NT2/D1 (cell line): ENCODE results near the gene CLCNKB.

Experiments
- DNase-seq: peaks from one replicate; pipeline ENCODE4 v3.0.0-alpha.2; 2011; ENCODE audit warnings: low read depth, low spot score
- H3K27me3 ChIP-seq: 2 replicates; pipeline ENCODE4 v1.6.0; 2011; ENCODE audit warnings: mild to moderate bottlenecking; ENCODE audit not compliant: insufficient read length, insufficient read depth
- H3K36me3 ChIP-seq: 2 replicates; pipeline ENCODE4 v1.6.1; 2011; ENCODE audit warnings: mild to moderate bottlenecking, low read length, mixed read lengths; ENCODE audit not compliant: insufficient read depth, insufficient read length
- H3K4me1 ChIP-seq: 2 replicates; pipeline ENCODE4 v1.5.1; 2011; ENCODE audit not compliant: insufficient read depth, insufficient read length
- H3K4me3 ChIP-seq: 2 replicates; pipeline ENCODE4 v1.5.1; 2011; ENCODE audit warnings: low read depth; ENCODE audit not compliant: insufficient read length
- H3K9ac ChIP-seq: 2 replicates; pipeline ENCODE4 v1.6.0; 2011; ENCODE audit warnings: low read depth; ENCODE audit not compliant: insufficient read length
- H3K9me3 ChIP-seq: 2 replicates; pipeline ENCODE4 v1.5.1; 2011; ENCODE audit warnings: mild to moderate bottlenecking, low read length; ENCODE audit not compliant: insufficient read depth
- SUZ12 ChIP-seq: IDR thresholded peaks from 2 replicates; pipeline ENCODE4 v1.6.1; 2011; ENCODE audit not compliant: insufficient read length, insufficient read depth; ENCODE audit errors: extremely low read depth
- YY1 ChIP-seq: IDR thresholded peaks from 2 replicates; pipeline ENCODE4 v1.6.1; 2011; ENCODE audit not compliant: insufficient read length, insufficient read depth
- ZNF274 ChIP-seq: IDR thresholded peaks from 2 replicates; pipeline ENCODE4 v1.6.1; 2011; ENCODE audit warnings: mild to moderate bottlenecking, low read depth, low read length

Gene CLCNKB

DNA sequence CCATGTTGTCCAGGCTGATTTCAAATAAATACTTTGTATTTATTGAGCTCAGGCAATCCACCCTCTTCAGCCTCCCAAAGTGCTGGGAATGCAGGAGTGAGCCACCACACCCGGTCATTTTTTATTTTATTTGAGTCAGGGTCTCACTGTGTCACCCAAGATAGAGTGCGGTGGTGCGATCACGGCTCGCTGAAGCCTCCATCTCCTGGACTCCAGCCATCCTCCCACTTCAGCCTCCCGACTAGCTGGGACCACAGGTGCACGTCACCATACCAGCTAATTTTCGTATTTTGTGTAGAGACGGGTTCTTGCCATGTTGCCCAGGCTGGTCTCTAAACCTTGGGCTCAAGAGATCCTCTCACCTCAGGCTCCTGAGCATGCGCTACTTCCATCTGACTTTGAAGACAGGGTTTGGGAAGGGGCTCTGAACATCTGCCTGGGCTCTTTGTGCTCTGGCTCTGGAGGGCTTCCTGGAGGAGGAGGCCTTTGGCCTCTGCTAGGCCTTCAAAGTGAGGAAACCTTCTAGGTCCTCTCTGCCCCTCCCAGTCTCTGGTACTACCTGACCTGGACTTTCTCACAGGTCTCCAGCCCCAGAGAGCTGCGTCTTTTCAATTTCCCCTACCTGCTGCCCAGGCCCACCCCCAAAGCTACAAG, 31.5 kb upstream of the CLCNKB start:
- Histone ChIP-seq H3K9ac (peak overlapping the region; percentile 71), H3K4me1 (peaks cover 15% of the 10 kb centered on the region)
- DNase-seq: no peak

DNA sequence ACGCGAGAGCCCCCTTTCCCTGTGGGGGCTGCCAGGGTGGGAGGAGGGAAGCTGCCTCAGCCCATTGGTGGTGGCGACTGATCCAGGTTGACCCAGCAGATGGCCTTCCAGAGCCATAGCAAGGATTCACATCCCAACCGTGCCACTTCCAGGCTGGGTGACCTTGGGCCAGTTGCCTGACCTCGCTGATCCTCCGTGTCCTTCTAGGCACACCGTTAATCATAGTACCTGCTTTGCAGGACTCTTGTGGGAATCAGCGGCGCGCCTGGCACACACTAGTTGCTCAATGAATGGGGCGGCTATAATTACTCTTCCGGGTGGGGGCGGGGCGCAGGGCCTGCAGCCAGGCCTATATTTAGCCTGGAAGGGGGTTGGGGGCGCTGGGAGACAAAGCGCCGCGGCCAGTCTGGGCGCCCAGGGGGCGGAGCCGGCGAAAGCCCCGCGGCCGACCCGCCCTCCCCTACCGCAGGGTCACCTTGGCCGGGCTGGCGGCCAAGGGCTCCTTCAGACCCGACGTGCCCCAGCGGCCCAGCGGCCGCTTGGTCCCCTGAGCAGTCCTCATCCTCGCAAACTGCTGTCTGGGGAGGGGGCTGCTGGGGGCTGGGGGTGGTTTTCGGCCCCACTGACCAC, 30.9 kb upstream of the CLCNKB start:
- Histone ChIP-seq H3K27me3 (no peaks in the 10 kb centered on the region), H3K4me3 (peak overlapping the region; percentile 20), H3K36me3 (no peaks in the 10 kb centered on the region), H3K9ac (peak overlapping the region; percentile 71), H3K4me1 (peaks cover 19% of the 10 kb centered on the region), H3K9me3 (no peaks in the 10 kb centered on the region)
- peak; percentile 49 for DNase-seq
- TF ChIP-seq YY1 (no peak), ZNF274 (no peak), SUZ12 (no peak)

More for the DNA sequence above, 31.5 kb upstream of the CLCNKB start:
- H3K4me3 ChIP-seq: no peak overlapping the region
- H3K36me3 ChIP-seq: no peaks in the 10 kb centered on the region
- H3K9me3 ChIP-seq: no peaks in the 10 kb centered on the region
- H3K27me3 ChIP-seq: no peaks in the 10 kb centered on the region
- TF ChIP-seq ZNF274 (no peak), YY1 (no peak), SUZ12 (no peak)

DNA sequence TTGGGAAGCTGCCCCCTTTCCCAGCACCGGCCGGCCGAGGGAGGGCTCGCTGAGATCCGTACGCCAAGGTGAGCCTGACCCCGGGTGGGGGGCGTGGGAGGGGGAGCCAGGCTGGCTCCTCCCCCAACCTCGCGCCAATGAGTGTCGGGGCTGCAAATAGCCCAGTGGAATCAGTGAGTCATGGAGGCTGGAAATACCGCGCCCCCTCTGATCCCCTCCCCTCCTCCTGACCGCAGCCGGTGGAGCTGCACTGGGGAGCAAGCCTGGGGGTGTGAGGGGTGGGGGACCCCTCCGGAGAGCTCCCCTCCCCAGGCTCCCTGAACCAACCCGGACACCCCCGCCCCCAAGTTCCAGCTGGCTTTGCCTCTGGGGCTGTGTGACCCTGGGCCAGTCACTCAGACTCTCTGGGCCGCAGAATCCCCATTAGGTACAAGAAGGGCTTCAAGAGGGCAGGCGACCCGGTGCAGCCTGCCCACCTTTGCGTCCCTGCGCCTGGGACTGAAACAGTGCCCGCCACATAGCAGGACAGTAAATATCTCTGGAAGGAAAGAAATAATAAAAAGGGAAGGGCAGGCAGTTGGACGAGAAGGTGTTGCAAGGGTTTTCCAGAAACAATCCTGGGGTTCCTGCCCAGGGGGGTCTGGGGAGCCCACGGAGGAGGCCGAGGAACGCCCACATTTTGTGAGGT, 30.2 kb upstream of the CLCNKB start:
- DNase-seq: no peak
- no peaks in the 10 kb centered on the region for H3K9me3 ChIP-seq
- TF ChIP-seq ZNF274: no peak
- TF ChIP-seq YY1: no peak
- no peaks in the 10 kb centered on the region for H3K27me3 ChIP-seq
- H3K9ac ChIP-seq: no peak overlapping the region
- peak overlapping the region; percentile 1 for H3K4me3 ChIP-seq
- H3K36me3 ChIP-seq: no peaks in the 10 kb centered on the region
- peaks cover 22% of the 10 kb centered on the region for H3K4me1 ChIP-seq

DNA sequence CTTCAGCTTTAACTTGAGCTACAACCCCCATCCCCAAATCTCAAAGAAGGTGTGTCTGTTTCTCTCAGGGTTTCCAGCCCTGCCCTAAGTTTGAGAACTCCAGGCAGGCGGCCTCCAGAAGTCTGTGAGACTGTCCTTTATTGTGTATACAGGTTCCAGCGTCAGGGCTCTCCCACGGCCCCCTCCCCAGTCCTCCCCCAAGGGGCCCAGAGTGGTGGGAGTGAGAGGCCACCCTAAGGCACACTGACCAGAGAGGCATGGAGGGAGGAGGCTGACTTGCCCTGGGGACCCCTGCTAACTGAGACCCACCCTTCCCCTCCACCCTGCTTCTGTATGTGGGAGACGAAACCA, 29.7 kb upstream of the CLCNKB start:
- no peak for TF ChIP-seq SUZ12
- no peak for TF ChIP-seq YY1
- TF ChIP-seq ZNF274: no peak
- H3K9ac ChIP-seq: no peak overlapping the region
- H3K9me3 ChIP-seq: no peaks in the 10 kb centered on the region
- H3K4me3 ChIP-seq: no peak overlapping the region
- DNase-seq: no peak
- peaks cover 25% of the 10 kb centered on the region for H3K4me1 ChIP-seq
- no peaks in the 10 kb centered on the region for H3K27me3 ChIP-seq
- no peaks in the 10 kb centered on the region for H3K36me3 ChIP-seq

DNA sequence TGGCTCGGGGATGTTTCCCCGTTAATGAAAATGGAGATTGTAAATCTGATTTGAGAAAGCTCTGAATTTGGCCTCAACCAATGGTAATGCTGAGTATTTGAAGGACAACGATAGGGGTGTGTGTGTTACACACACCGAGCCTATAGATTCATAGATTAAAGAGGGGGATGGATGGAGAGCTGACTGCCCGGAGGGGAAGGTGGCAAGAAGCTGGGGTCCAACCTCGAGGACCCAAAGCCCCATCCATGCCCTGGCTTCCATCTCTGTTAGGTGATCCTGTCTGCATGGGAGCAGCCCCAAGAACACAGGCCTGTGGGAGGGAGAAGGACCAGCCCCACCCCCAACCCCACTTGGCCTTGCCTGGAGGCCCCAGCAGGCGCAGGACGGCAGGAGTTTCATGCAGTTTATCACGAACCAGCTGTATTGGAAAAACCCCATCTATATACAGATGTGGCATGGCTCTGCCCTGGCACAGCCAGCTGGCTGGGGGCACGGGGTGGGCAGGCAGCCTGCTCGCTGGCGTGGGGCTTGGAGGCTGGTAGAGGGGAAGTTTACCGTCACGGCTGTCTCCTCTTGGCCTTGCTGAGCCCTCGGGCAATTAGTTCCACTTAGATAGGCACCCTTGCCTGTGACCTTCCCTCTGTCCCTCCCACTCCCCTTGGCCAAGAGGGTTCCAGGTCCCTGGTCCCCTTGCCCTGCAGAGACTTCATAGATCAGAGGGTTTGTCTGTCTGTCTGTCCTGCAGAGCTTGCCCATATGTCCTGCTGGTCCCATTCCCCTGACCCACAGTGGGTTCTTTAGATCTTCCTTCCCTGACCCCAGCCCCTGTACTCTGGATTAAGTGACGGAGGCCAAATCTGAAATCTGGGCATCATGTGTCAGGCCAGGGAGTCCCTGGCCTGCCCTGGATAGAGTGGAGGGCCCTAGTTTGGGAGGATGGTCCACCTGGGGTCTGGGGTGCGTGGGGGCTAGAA, 28.8 kb upstream of the CLCNKB start:
- no peaks in the 10 kb centered on the region for H3K27me3 ChIP-seq
- no peaks in the 10 kb centered on the region for H3K9me3 ChIP-seq
- H3K4me3 ChIP-seq: no peak overlapping the region
- TF ChIP-seq ZNF274 (no peak), SUZ12 (no peak), YY1 (no peak)
- no peak for DNase-seq
- peaks cover 30% of the 10 kb centered on the region for H3K4me1 ChIP-seq
- no peak overlapping the region for H3K9ac ChIP-seq
- no peaks in the 10 kb centered on the region for H3K36me3 ChIP-seq

DNA sequence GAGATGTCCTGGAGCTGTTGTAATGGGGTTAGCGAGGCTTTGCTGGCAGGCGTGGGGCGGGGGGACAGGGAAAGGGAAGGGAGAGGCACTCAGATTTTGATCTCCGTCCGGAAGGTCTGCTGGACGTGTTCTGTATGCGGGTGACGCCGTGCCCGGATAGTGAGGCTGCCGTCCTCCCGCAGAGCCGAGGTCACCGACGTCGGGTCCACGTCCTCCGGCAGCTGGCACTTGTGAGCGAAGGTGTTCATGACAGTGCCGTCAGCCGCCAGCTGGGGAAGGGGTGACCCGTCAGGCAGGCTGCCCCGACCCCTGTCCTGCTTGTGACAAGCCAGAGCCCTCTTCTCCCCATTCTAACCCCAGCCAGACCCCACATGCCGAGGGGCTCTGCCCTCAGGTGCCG, 28.1 kb upstream of the CLCNKB start:
- Histone ChIP-seq H3K9ac (no peak overlapping the region), H3K27me3 (no peaks in the 10 kb centered on the region), H3K36me3 (no peaks in the 10 kb centered on the region), H3K4me3 (no peak overlapping the region), H3K9me3 (no peaks in the 10 kb centered on the region), H3K4me1 (peaks cover 32% of the 10 kb centered on the region)
- TF ChIP-seq SUZ12: no peak
- no peak for TF ChIP-seq YY1
- no peak for TF ChIP-seq ZNF274
- no peak for DNase-seq
